B cell (primary cell): ENCODE results near the gene COLQ. TPM values are rescaled to one million over a fixed set of nuclear protein-coding genes. Genes with fewer than 3 reads are reported as not detected.
A peak's percentile ranks its signal among the peaks of the same experiment; 100 is the strongest.

Source experiments
- ATAC-seq: fragments of 200-7000 bp; cut with Tn5 transposase; one replicate; pipeline ENCODE4 v1.10.0; 2021; ENCODE audit warnings: low read depth, mild to moderate bottlenecking, moderate number of reproducible peaks, moderate library complexity
- CTCF ChIA-PET: fragments of 350-600 bp; sonication (Branson Sonifier 250); formaldehyde crosslinking; loops from one replicate; lab custom pipeline; 2021; ENCODE audit warnings: antibody characterized with exemption, inconsistent platforms; lab: Charles Lee
- POLR2A ChIA-PET: fragments of 350-600 bp; sonication (Branson Sonifier 250); formaldehyde crosslinking; loops from one replicate; lab custom pipeline; 2021; ENCODE audit warnings: antibody characterized with exemption; lab: Charles Lee
- DNase-seq: peaks from one replicate; pipeline ENCODE4 v3.0.0; 2013
- H2AFZ ChIP-seq: 2 replicates; pipeline ENCODE4 v1.6.1; 2012; ENCODE audit warnings: mild to moderate bottlenecking, low read depth, low read length; ENCODE audit not compliant: insufficient read depth, poor library complexity, severe bottlenecking
- H3K27ac ChIP-seq, 2 donors: 1 replicate in 1 of 2; 2 replicates in 1 of 2; pipeline ENCODE4 v1.5.1; 2012 to 2013; ENCODE audit warnings: low read length in 2 of 2, mild to moderate bottlenecking in 2 of 2, moderate library complexity in 1 of 2
- H3K27me3 ChIP-seq, 4 experiments: fragments of 200-600 bp in 1 of 4; sonication (generic) in 1 of 4; replicated peaks in 1 of 4; 1 replicate in 2 of 4; 2 replicates in 2 of 4; pipeline versions ENCODE4 v1.6.1 to v1.7.0; 2013 to 2016; ENCODE audit warnings: low read length in 3 of 4, mild to moderate bottlenecking in 2 of 4, mixed read lengths in 1 of 4, moderate library complexity in 1 of 4; ENCODE audit not compliant: insufficient read depth in 4 of 4, control insufficient read depth in 3 of 4; ENCODE audit errors: control extremely low read depth in 1 of 4
- H3K36me3 ChIP-seq, 2 experiments: replicated peaks in 1 of 2; 1 replicate in 1 of 2; 2 replicates in 1 of 2; pipeline versions ENCODE4 v1.6.1 to v1.7.1; 2013; ENCODE audit warnings: low read length in 1 of 2; ENCODE audit not compliant: insufficient read depth in 2 of 2, control insufficient read depth in 1 of 2; ENCODE audit errors: control extremely low read depth in 1 of 2, extremely low read depth in 1 of 2
- H3K4me1 ChIP-seq, 2 donors: fragments of 200-600 bp in 1 of 2; sonication (generic) in 1 of 2; 1 replicate in 1 of 2; 2 replicates in 1 of 2; pipeline versions ENCODE4 v1.5.1 to v1.6.1; 2013 to 2017; ENCODE audit warnings: low read length in 2 of 2; ENCODE audit not compliant: control insufficient read depth in 2 of 2, insufficient read depth in 2 of 2
- H3K4me2 ChIP-seq: replicated peaks from 2 replicates; pipeline ENCODE3; 2012; ENCODE audit warnings: mild to moderate bottlenecking, low read depth, low read length; ENCODE audit not compliant: poor library complexity, severe bottlenecking
- H3K4me3 ChIP-seq, 5 experiments: fragments of 200-600 bp in 1 of 5; sonication (generic) in 1 of 5; 1 replicate in 3 of 5; 2 replicates in 2 of 5; pipeline versions ENCODE4 v1.5.1 to v1.7.0; 2011 to 2016; ENCODE audit warnings: low read length in 4 of 5, mild to moderate bottlenecking in 4 of 5, low read depth in 2 of 5, control low read depth in 1 of 5, moderate library complexity in 1 of 5; ENCODE audit not compliant: insufficient read depth in 1 of 5; ENCODE audit errors: control extremely low read depth in 1 of 5, extremely low read depth in 1 of 5
- H3K79me2 ChIP-seq: fragments of 200-600 bp; sonication (generic); one replicate; pipeline ENCODE4 v1.6.0; 2016; ENCODE audit warnings: low read length; ENCODE audit not compliant: control insufficient read depth, insufficient read depth
- H3K9ac ChIP-seq: fragments of 200-600 bp; sonication (generic); 2 replicates; pipeline ENCODE4 v1.6.1; 2017; ENCODE audit warnings: mild to moderate bottlenecking, low read length, moderate library complexity
- H3K9me3 ChIP-seq, 3 donors: one replicate each; pipeline versions ENCODE4 v1.6.1 to v1.7.1; 2013; ENCODE audit warnings: low read length in 2 of 3; ENCODE audit not compliant: control insufficient read depth in 2 of 3, insufficient read depth in 1 of 3; ENCODE audit errors: control extremely low read depth in 1 of 3
- H4K20me1 ChIP-seq: 2 replicates; pipeline ENCODE4 v1.6.0; 2012; ENCODE audit warnings: mild to moderate bottlenecking, low read length; ENCODE audit not compliant: insufficient read depth, control insufficient read depth, poor library complexity, severe bottlenecking
- H3K27ac Mint-ChIP-seq: one replicate; pipeline ENCODE4 v1.8.0; 2021; ENCODE audit warnings: mixed read lengths
- H3K27me3 Mint-ChIP-seq: one replicate; pipeline ENCODE4 v1.8.0; 2021; ENCODE audit warnings: mixed read lengths
- H3K4me1 Mint-ChIP-seq: one replicate; pipeline ENCODE4 v1.8.0; 2021; ENCODE audit warnings: mixed read lengths
- H3K4me3 Mint-ChIP-seq: one replicate; pipeline ENCODE4 v1.8.0; 2021; ENCODE audit warnings: mixed read lengths
- H3K9me3 Mint-ChIP-seq: one replicate; pipeline ENCODE4 v1.8.0; 2022; ENCODE audit warnings: mixed read lengths; ENCODE audit not compliant: insufficient read depth
- CTCF ChIP-seq: fragments of 200-600 bp; IDR thresholded peaks from one replicate; pipeline ENCODE4 v1.8.0; 2022; ENCODE audit warnings: antibody characterized with exemption, mild to moderate bottlenecking
- EZH2 ChIP-seq: IDR thresholded peaks from 2 replicates; pipeline ENCODE4 v1.6.1; 2012; ENCODE audit warnings: borderline replicate concordance, low read depth, mild to moderate bottlenecking, moderate library complexity, low read length; ENCODE audit not compliant: insufficient read depth, poor library complexity, severe bottlenecking
- WGBS: methylation state at CpG from one replicate; pipeline ENCODE4 v1.1.5; 2013; ENCODE audit warnings: missing lambda C conversion rate; ENCODE audit not compliant: insufficient coverage; 5-methylcytosine and 5-hydroxymethylcytosine counted together
- intact Hi-C: fragments of 100-400 bp; cut with micrococcal nuclease; formaldehyde crosslinking; loops from one replicate; pipeline ENCODE4 v1.10.0; 2022
- polyA plus RNA-seq: library from polyadenylated mRNA; depleted of rRNA; stranded (reverse); fragments of >200 nt; gene quantifications from 2 replicates; pipeline ENCODE4 v1.2.3, GENCODE V29; 2012
- total RNA-seq, 2 donors: library from RNA; stranded (reverse); fragments of 120-200 nt in 1 of 2; gene quantifications; 1 replicate in 1 of 2; 2 replicates in 1 of 2; pipeline versions ENCODE4 v1.2.3 to v1.2.4, GENCODE V29; 2013 to 2022

COLQ gene
- total and polyA plus RNA-seq, 2 donors (not counting 1 experiment from before 2014, with no cell fraction given) = 1.9 to 2.5 TPM

DNA sequence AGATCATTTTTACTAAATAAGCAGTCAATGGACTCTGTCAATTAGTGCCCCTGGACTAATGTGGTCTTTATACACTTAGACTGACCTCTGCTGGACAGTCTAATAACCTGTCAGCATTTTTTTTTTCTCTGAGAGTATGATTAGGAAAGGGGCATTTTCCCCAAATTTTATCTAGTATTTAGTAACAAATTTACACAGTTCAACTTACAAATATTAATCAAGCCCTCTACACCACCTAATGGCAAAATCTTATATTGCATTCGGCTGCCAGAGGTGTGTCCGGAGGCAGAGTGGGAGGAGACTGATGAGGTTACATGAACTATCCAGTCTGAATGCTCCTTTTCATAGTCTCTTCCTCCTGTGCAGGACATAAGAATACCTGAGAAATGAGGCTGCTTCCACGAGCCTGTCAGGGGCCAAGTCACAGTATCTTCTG, 36.0 kb upstream of the COLQ start:
- peaks cover 2 to 23% of the 10 kb centered on the region in 2 experiments for H3K36me3 ChIP-seq
- Mint-ChIP-seq H3K27ac (no peak overlapping the region), H3K9me3 (no peaks in the 10 kb centered on the region), H3K4me1 (peaks cover 29% of the 10 kb centered on the region), H3K27me3 (no peaks in the 10 kb centered on the region), H3K4me3 (no peak overlapping the region)
- 0% methylated on average over 1 of the region's 3 CpGs for WGBS
- H3K9me3 ChIP-seq = no peaks in the 10 kb centered on the region
- peak overlapping the region; percentile 59 for H3K4me2 ChIP-seq
- H3K9ac ChIP-seq = no peak overlapping the region
- no peak overlapping the region for H3K4me3 ChIP-seq
- POLR2A ChIA-PET = no interaction called here
- no peaks in the 10 kb centered on the region for H3K27me3 ChIP-seq
- H3K4me1 ChIP-seq = peaks cover 23 to 30% of the 10 kb centered on the region in 2 donors
- H2AFZ ChIP-seq = no peak overlapping the region
- DNase-seq (peak; percentile 82), ATAC-seq (peak; percentile 73)
- peak overlapping the region in 1 of 2 donors; percentile 78 for H3K27ac ChIP-seq
- CTCF ChIA-PET = interaction anchor here (0.7 to 6.4 kb wide), 23 partner anchors 9 to 449 kb away, joined by 3 to 70 read pairs (median 3); partner anchors contain the start of genes BTD, CAPN7, EAF1 and HACL1
- H4K20me1 ChIP-seq = no peaks in the 10 kb centered on the region
- TF ChIP-seq CTCF (peak; percentile 80), EZH2 (no peak)
- intact Hi-C loops = loop anchor here (1.0 to 5.0 kb wide), 6 partner anchors 43 to 460 kb away; partner anchors contain the start of genes BTD, CAPN7, EAF1 and HACL1
- H3K79me2 ChIP-seq = no peaks in the 10 kb centered on the region

DNA sequence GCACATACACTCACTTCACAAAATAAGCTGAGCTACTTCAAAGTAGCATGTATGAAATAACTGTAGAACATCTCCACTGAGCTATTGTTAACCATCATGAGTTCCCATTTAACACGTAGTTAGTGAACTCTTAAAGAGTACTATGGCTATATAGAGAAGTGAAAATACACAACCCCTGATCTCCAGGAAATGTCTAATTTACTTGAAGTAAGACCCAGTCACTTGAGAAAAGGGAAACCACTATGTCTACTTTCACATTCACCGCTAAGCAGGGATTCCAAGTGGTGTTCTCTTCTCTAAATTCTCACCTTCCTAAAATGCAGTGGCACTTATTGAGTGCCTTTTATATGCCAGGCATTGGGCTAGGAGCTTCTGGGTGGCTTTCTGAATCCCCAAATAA, 35.0 kb upstream of the COLQ start:
- Histone ChIP-seq H3K9ac (peak overlapping the region; percentile 21), H3K4me3 (peak overlapping the region in 1 of 5 experiments; percentile 26), H4K20me1 (no peaks in the 10 kb centered on the region), H3K4me1 (peaks cover 23 to 30% of the 10 kb centered on the region in 2 donors), H3K27ac (peak overlapping the region; percentile 12 to 78), H3K4me2 (peak overlapping the region; percentile 59), H2AFZ (no peak overlapping the region), H3K27me3 (no peaks in the 10 kb centered on the region), H3K79me2 (no peaks in the 10 kb centered on the region), H3K36me3 (peaks cover 0 to 12% of the 10 kb centered on the region in 2 experiments), H3K9me3 (no peaks in the 10 kb centered on the region)
- no peaks in the 10 kb centered on the region for H3K27me3 Mint-ChIP-seq
- intact Hi-C loops = loop anchor here (2.0 to 5.0 kb wide), 2 partner anchors 44 to 459 kb away; partner anchors contain the start of genes BTD, HACL1 and RBSN
- POLR2A ChIA-PET = interaction anchor here (0.7 kb wide), 1 partner anchor 50 kb away, joined by 3 read pairs; no protein-coding TSS in a partner anchor
- no CpG with 5 or more reads among the region's 2 CpGs for WGBS
- peak overlapping the region; percentile 68 for H3K4me3 Mint-ChIP-seq
- peak overlapping the region; percentile 80 for H3K27ac Mint-ChIP-seq
- peaks cover 29% of the 10 kb centered on the region for H3K4me1 Mint-ChIP-seq
- H3K9me3 Mint-ChIP-seq = no peaks in the 10 kb centered on the region
- DNase-seq = peak; percentile 87
- TF ChIP-seq EZH2 (no peak), CTCF (no peak)
- CTCF ChIA-PET = interaction anchor here (0.8 to 6.4 kb wide), 26 partner anchors 9 to 448 kb away, joined by 3 to 70 read pairs (median 3); partner anchors contain the start of genes CAPN7, EAF1, METTL6 and SH3BP5
- peak; percentile 91 for ATAC-seq
